ENCODE measurements around the gene RPGRIP1.

DNA sequence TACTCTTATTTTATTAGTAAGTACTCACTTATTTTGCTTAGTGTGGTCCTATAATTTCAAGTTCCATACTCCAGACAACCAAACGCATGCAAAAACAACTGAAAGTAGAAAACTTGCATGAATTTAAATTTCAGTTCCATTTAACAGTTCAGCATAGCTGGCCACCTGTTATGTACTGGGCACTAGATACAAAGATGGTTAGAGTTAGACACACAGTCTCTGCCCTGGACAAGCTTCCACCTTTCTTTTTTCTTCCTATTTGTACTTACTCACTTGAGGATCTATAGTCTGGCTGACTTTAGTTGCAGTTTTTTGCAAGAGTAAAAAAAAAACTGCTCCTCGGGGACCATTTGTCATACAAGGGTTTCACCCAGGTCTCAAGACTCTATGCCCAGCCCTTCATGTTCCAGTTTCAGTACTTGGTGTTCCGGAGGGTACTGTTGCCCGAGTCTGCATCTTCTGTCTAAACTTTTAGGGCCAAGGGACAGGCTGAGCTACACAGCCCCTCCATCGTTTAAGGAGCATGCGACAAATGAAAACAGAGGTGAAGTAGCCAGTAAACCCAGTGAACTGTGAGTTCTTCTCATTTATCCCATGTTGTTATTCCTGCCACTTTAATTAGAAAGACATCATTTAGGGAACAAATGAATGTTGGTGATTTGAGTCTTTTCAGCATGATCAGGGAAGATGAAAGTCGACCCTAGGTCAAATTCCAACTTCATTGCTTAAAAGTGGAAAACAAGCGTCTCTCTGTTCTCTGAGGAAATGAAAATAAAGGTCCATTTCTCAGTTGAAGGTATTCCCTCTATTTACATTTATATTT is 22.3 kb downstream of the RPGRIP1 start:
- TF ChIP-seq, protein P1, sequence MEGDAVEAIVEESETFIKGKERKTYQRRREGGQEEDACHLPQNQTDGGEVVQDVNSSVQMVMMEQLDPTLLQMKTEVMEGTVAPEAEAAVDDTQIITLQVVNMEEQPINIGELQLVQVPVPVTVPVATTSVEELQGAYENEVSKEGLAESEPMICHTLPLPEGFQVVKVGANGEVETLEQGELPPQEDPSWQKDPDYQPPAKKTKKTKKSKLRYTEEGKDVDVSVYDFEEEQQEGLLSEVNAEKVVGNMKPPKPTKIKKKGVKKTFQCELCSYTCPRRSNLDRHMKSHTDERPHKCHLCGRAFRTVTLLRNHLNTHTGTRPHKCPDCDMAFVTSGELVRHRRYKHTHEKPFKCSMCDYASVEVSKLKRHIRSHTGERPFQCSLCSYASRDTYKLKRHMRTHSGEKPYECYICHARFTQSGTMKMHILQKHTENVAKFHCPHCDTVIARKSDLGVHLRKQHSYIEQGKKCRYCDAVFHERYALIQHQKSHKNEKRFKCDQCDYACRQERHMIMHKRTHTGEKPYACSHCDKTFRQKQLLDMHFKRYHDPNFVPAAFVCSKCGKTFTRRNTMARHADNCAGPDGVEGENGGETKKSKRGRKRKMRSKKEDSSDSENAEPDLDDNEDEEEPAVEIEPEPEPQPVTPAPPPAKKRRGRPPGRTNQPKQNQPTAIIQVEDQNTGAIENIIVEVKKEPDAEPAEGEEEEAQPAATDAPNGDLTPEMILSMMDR (IDR thresholded peaks at IDR 0.05) = no peak
- no peak for TF ChIP-seq POLR2A (IDR thresholded peaks at IDR 0.05)
